Psoas muscle (tissue), 8 donors: ENCODE results near the gene NOTCH4. TPM values are rescaled to one million over a fixed set of nuclear protein-coding genes. Genes with fewer than 3 reads are reported as not detected.

ENCODE experiments used
- ATAC-seq, 4 donors: fragments of 200-7000 bp; cut with Tn5 transposase; one replicate each; pipeline ENCODE4 v1.9.1; 2020; ENCODE audit warnings: moderate library complexity in 3 of 4, mild to moderate bottlenecking in 2 of 4
- DNase-seq, 2 donors: peaks; one replicate each; pipeline ENCODE4 v3.0.0-alpha.2; 2020
- H3K27ac ChIP-seq: fragments of 200-600 bp; one replicate; pipeline ENCODE4 v1.8.0; 2022
- H3K27me3 ChIP-seq, 3 donors: fragments of 200-600 bp in 1 of 3; one replicate each; pipeline versions ENCODE4 v1.6.1 to v1.8.0; 2013 to 2022; ENCODE audit warnings: low read length in 2 of 3, mild to moderate bottlenecking in 2 of 3, moderate library complexity in 1 of 3; ENCODE audit not compliant: insufficient read depth in 3 of 3
- H3K36me3 ChIP-seq, 2 donors: fragments of 200-600 bp in 1 of 2; one replicate each; pipeline versions ENCODE4 v1.6.1 to v1.8.0; 2013 to 2022; ENCODE audit warnings: low read depth in 1 of 2, mild to moderate bottlenecking in 1 of 2, moderate library complexity in 1 of 2; ENCODE audit not compliant: insufficient read depth in 1 of 2
- H3K4me1 ChIP-seq: fragments of 200-600 bp; one replicate; pipeline ENCODE4 v1.8.0; 2022
- H3K4me3 ChIP-seq: fragments of 200-600 bp; one replicate; pipeline ENCODE4 v1.8.0; 2022; ENCODE audit warnings: mild to moderate bottlenecking
- H3K9me3 ChIP-seq: fragments of 200-600 bp; one replicate; pipeline ENCODE4 v1.8.0; 2022
- WGBS, 3 donors: extraction: QIAGEN DNeasy Blood & Tissue Kit; methylation state at CpG; one replicate each; pipeline versions ENCODE4 v1.1.6 to v1.1.7; 2013; 5-methylcytosine and 5-hydroxymethylcytosine counted together
- intact Hi-C, 2 donors: fragments of 100-400 bp; cut with DNase I; formaldehyde crosslinking; loops; one replicate each; pipeline versions ENCODE4 v1.11.0 to v1.14.2; 2022
- polyA plus RNA-seq, 3 donors: library from polyadenylated mRNA; stranded (reverse); fragments of 200-250 nt; gene quantifications; one replicate each; pipeline ENCODE4 v1.2.3, GENCODE V29; 2013
- total RNA-seq, 4 donors: library from RNA; stranded (reverse); fragmentation: NEBNext Ultra II Directional in 2 of 4; extraction: Animal tissue kit (Norgen Biotek cat#: 25700) in 2 of 4; gene quantifications; one replicate each; pipeline versions ENCODE4 v1.2.1 to v1.2.4, GENCODE V29; 2021 to 2023
- TF ChIP-seq, protein P1 (sequence below): fragments of 200-600 bp; IDR thresholded peaks from one replicate; pipeline ENCODE4 v1.8.0; 2022; ENCODE audit warnings: antibody characterized with exemption
- donor health status: healthy with polysubstance abuse.
- donor health status: DM: no; HTN: no; CAD: no; lungs with moderate emphysema.
- donor health status: Bipolar disorder and iron deficiency.
- donor health status: healthy.
- donor health status: DM: yes; HTN: yes; CAD: no.
- donor health status: DM: no; HTN: no; CAD: no.
- donor health status: DM: no; HTN: no; CAD: no.
- donor health status: DM: yes; HTN: yes; CAD: no.

Gene NOTCH4
- total and polyA plus RNA-seq, 7 donors = 9.7 to 19.5 (median 12.6) TPM

DNA sequence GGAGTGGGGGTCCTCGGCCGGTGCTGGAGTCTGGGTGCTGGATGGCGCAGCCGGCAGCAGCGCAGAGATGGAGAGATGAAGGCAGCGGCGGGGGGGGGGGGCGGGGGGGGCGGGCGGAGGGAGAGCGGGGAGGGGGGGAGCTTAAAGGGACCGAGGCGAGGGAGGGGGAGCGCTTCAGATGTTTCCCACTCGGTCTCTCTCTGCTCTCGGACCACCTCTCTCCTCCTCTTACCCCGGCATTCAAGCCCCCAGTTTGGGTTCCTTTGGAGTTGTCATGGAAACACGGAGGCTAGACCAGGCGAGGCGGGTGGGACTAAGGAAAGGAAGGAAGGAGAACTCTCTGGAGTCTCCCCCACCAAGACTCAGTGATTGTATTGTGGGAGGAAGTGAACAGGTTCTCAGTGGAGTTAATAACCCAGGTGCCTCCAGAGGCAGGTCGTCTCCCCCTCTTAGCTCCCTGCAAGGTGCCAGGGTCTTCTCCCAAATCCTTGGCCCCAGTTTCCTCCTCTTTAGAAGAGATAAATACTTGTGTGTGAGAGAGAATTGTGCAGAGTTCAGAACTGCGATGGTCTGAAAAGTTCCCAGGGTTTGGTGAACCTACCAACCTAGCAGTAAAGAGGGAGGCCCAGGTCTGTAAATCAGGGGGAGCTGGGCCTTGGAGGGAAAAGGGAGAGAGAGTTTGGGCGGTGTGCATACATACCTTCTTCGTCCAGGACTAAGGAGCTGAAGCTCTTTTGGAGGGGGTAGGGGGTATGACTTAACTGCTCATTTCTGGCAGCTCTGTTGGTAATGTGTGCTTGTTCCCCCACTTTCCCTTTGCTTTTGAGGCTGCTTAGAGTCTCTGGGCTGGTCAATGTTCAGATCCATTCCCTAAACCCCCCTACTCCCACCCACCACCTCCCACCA, 71.8 kb downstream of the NOTCH4 start, which contains the start of gene PRRT1:
Gene PRRT1, minus strand, starts transcription at position 77 of the 906 bp plus-strand sequence. CDS start 112 bp downstream, outside the sequence.
- no peaks in the 10 kb centered on the region for H3K9me3 ChIP-seq
- peak within 1 kb of the TSS; percentile 74 for H3K27ac ChIP-seq
- DNase-seq (no peak), ATAC-seq (no peak)
- H3K4me3 ChIP-seq = peak within 1 kb of the TSS; percentile 76
- WGBS, 3 donors = 23 to 41% (median 36%) methylated on average over 10 to 18 of the region's 24 CpGs
- peaks cover 2 to 16% of the 10 kb centered on the region in 2 donors for H3K36me3 ChIP-seq
- H3K27me3 ChIP-seq = peaks cover 0 to 31% (median 17%) of the 10 kb centered on the region in 3 donors
- peaks cover 9% of the 10 kb centered on the region for H3K4me1 ChIP-seq
- TF ChIP-seq, protein P1, sequence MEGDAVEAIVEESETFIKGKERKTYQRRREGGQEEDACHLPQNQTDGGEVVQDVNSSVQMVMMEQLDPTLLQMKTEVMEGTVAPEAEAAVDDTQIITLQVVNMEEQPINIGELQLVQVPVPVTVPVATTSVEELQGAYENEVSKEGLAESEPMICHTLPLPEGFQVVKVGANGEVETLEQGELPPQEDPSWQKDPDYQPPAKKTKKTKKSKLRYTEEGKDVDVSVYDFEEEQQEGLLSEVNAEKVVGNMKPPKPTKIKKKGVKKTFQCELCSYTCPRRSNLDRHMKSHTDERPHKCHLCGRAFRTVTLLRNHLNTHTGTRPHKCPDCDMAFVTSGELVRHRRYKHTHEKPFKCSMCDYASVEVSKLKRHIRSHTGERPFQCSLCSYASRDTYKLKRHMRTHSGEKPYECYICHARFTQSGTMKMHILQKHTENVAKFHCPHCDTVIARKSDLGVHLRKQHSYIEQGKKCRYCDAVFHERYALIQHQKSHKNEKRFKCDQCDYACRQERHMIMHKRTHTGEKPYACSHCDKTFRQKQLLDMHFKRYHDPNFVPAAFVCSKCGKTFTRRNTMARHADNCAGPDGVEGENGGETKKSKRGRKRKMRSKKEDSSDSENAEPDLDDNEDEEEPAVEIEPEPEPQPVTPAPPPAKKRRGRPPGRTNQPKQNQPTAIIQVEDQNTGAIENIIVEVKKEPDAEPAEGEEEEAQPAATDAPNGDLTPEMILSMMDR = no peak
- intact Hi-C loops = loop anchor here in 1 of 2 donors (5.0 kb wide), 1 partner anchor 35 kb away; no protein-coding TSS in a partner anchor

DNA sequence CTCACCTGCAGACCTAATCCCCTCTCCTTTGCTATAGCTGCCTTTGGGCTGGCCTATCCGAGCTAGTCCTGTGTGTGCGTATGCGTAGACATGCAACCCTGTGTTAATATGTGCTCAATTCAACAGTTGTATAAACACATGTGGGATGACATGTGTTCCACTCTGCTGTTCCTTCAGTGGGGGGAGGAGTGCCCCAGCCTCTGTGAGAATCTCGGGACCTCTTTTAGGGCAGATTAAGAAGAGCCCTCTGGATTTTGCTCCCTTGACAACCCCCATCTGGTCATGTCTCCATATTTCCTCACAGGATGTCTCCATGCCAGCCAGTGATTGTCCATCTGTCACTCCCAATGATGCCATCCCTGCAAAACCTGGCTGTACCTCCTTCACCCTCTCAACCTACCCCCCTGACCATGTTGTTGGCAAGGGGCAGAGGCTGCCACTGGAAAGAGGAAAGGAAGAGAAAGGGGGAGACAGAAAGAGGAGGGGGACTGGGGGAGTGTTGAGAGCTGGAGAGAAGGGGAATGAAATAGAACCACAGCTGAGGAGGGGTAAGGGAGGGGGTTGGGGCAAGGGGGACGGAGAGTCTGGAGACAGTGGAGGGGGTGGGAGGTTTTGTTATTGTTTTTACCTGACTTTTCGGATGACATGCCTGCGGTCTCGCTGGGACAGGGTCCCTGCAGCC, 72.5 kb downstream of the NOTCH4 start:
- Histone ChIP-seq H3K4me1 (peaks cover 9% of the 10 kb centered on the region), H3K36me3 (peaks cover 2 to 8% of the 10 kb centered on the region in 2 donors), H3K4me3 (peak overlapping the region; percentile 43), H3K27ac (no peak overlapping the region), H3K27me3 (peaks cover 0 to 35% (median 17%) of the 10 kb centered on the region in 3 donors), H3K9me3 (no peaks in the 10 kb centered on the region)
- WGBS, 3 donors = 37 to 53% (median 38%) methylated on average over 8 of the region's 8 CpGs
- DNase-seq = no peak
- ATAC-seq = no peak
- TF ChIP-seq, protein P1 = no peak
- intact Hi-C loops = loop anchor here in 1 of 2 donors (5.0 kb wide), 1 partner anchor 34 kb away; no protein-coding TSS in a partner anchor

DNA sequence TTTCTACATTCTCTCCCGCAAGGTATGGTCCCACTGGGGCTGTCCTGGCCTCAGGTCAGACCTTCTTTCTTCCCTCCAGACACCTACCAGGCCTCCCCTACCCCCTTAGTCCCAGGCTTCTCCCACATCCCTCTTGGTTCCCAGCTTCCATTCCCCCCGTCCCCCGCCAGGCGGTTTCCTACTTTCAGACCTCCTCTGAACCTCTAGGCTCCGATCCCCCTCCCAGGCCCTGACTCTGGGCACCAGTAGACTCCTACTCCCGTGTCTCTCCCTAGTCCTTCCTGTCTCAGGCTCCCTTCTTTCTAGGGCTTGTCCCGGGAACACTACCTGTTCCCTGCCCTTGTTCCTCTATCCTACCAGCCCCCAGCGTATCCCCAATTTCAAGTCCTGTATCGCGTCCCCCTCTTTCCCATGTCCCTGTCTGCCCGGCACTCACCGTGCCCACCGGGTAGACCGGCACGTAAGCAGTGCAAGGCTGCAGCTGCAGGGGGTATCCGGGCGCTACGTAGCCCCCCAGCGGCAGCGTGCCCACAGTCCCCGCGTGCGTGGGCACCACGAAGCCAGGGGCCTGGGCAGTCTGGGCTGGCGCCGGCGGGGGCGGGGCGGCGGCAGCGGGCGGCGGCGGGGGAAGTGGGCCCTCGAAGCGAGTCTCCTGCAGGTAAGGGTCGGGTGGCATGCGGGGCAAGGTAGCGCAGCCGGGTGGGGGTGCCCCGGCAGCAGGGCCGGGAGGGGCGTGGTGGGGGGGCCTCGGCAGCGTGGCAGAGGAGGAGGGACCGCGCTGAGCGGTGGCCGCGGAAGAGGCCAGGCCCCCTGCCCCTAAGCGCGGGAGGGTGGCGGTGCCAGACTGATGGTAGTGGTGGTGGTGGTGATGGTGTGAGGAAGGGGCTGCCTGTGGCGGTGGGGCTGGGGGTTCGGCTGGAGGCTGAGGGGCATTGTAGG, 73.7 kb downstream of the NOTCH4 start:
- TF ChIP-seq, protein P1 = no peak
- ATAC-seq (no peak), DNase-seq (no peak)
- H3K27ac ChIP-seq = no peak overlapping the region
- peaks cover 8% of the 10 kb centered on the region for H3K4me1 ChIP-seq
- intact Hi-C loops = loop anchor here in 1 of 2 donors (5.0 kb wide), 1 partner anchor 33 kb away; no protein-coding TSS in a partner anchor
- 50 to 55% (median 55%) methylated on average over 39 to 55 of the region's 55 CpGs for WGBS, 3 donors
- H3K36me3 ChIP-seq = no peaks in the 10 kb centered on the region
- H3K4me3 ChIP-seq = no peak overlapping the region
- H3K27me3 ChIP-seq = peaks cover 0 to 38% (median 17%) of the 10 kb centered on the region in 3 donors
- no peaks in the 10 kb centered on the region for H3K9me3 ChIP-seq

DNA sequence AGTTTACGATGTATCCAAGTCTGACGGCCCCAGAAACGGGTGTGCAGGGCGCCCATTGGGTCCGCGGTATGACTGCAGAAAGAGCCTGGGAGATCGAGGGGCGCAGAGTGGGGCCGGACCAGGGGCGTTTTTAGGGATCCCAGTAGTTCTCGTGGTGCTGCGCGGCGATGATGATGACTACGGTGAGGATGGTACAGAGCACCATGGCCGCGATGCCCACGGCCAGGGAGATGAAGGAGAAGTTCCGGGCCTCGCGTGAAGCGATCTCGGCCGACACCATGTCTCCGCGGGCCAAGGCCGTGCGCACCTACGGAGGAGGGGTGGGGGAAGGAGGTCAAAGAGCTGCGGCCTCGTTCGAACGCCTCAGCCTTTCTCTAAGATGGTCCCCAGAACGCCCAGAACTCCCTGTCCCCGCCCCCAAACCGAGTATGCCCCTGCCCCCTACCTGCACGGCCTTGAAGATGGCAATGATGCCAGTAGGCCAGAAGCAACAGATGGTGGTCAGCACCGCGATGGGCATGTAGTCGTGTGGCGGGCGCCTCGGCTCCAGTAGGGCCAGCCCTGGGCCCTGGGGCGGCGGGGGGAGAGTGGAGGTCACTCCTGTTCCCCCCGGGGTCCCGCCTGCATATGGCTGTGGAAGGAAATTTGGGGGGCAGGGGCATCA, 74.6 kb downstream of the NOTCH4 start:
- peaks cover 4% of the 10 kb centered on the region for H3K4me1 ChIP-seq
- ATAC-seq = no peak
- no peak overlapping the region for H3K27ac ChIP-seq
- peak overlapping the region; percentile 38 for H3K4me3 ChIP-seq
- WGBS, 3 donors = 43 to 47% (median 46%) methylated on average over 47 of the region's 47 CpGs
- DNase-seq = no peak
- peaks cover 0 to 38% (median 17%) of the 10 kb centered on the region in 3 donors for H3K27me3 ChIP-seq
- no peaks in the 10 kb centered on the region for H3K9me3 ChIP-seq
- no peaks in the 10 kb centered on the region for H3K36me3 ChIP-seq
- intact Hi-C loops = no loop called here
- TF ChIP-seq, protein P1 = no peak
